ENCODE results near the gene AAK1.

DNA sequence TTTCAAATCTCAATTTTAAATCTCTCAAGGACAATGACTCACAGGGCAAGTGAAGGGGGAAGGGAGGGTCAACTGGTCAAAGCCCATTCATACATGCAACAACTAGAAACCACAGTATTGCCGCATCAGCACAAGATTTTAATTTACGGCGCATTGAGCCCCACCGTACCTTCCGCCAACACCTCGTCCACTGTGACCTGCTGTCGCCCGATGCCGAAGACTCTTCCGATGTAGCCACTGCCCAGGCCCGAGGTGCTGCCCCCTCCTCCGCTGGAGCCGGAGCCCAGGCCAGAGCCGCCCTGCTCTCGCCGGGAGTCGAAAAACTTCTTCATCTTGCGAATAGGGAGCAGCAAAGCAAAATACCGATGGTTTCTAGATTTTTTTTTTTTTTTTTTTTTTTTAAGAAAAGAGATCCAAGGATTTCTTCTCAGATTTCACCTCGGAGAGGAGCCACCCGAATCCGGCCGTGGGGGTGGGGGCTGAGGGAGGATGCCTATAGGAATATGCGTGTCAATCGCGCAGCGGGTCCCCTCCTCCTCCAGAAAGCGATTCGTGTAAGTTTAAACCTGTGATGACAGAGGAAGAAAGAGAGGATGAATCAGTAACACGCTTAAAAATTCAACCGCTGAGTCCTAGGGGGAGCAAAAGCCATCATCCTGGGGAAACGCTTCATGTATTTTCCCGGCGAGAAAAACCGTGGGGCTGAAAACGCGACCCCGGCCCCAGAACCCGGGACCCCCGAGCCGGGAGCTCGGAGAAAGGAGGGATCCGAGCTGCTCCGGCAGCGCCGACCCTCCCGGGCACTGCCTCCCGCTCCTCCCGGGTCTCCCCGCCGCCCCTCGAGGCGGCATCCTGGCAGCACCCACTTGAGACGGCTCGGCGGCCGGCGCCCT is 584 bp downstream of the AAK1 start:
- TF ChIP-seq EZH2 (IDR thresholded peaks at IDR 0.05; ENCODE audit: low read length, unreplicated experiment) = no peak
- peak; percentile 17; the same call in 1 of the 2 replicates for TF ChIP-seq CTCF (conservative IDR thresholded peaks at IDR 0.05; ENCODE audit: low read depth, low read length)
- no peak for TF ChIP-seq EZH2phosphoT487 (IDR thresholded peaks at IDR 0.05; ENCODE audit: borderline replicate concordance, low read length)
